GM12873 (cell line): ENCODE results near the gene CCDC43.

ENCODE experiments used
- CTCF ChIP-seq: IDR thresholded peaks from 2 replicates; pipeline ENCODE4 v1.5.1; 2012; ENCODE audit warnings: low read depth, mild to moderate bottlenecking, moderate library complexity, low read length, control low read depth; ENCODE audit not compliant: insufficient read depth; ENCODE audit errors: missing control alignments

CCDC43 gene

GRCh38 chr17:44630703-44631102 is 58.9 kb downstream of the CCDC43 start:
- TF ChIP-seq CTCF = no peak

- TF ChIP-seq CTCF = no peak
Measured at GRCh38 chr17:44629314-44629713, 60.3 kb downstream of the CCDC43 start.

GRCh38 chr17:44628243-44629188 is 61.1 kb downstream of the CCDC43 start:
- no peak for TF ChIP-seq CTCF

GRCh38 chr17:44627513-44628242 is 61.9 kb downstream of the CCDC43 start:
- TF ChIP-seq CTCF = no peak
